Hippocampal formation (tissue), 2 donors: Measurements from ENCODE around the gene ODAD4.
A peak's percentile ranks its signal among the peaks of the same experiment; 100 is the strongest.

Experiments used
- DNase-seq, 2 donors: peaks; one replicate each; lab custom pipeline; 2025; lab: John Stamatoyannopoulos, UW

The ODAD4 gene, protein sequence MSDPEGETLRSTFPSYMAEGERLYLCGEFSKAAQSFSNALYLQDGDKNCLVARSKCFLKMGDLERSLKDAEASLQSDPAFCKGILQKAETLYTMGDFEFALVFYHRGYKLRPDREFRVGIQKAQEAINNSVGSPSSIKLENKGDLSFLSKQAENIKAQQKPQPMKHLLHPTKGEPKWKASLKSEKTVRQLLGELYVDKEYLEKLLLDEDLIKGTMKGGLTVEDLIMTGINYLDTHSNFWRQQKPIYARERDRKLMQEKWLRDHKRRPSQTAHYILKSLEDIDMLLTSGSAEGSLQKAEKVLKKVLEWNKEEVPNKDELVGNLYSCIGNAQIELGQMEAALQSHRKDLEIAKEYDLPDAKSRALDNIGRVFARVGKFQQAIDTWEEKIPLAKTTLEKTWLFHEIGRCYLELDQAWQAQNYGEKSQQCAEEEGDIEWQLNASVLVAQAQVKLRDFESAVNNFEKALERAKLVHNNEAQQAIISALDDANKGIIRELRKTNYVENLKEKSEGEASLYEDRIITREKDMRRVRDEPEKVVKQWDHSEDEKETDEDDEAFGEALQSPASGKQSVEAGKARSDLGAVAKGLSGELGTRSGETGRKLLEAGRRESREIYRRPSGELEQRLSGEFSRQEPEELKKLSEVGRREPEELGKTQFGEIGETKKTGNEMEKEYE

DNA sequence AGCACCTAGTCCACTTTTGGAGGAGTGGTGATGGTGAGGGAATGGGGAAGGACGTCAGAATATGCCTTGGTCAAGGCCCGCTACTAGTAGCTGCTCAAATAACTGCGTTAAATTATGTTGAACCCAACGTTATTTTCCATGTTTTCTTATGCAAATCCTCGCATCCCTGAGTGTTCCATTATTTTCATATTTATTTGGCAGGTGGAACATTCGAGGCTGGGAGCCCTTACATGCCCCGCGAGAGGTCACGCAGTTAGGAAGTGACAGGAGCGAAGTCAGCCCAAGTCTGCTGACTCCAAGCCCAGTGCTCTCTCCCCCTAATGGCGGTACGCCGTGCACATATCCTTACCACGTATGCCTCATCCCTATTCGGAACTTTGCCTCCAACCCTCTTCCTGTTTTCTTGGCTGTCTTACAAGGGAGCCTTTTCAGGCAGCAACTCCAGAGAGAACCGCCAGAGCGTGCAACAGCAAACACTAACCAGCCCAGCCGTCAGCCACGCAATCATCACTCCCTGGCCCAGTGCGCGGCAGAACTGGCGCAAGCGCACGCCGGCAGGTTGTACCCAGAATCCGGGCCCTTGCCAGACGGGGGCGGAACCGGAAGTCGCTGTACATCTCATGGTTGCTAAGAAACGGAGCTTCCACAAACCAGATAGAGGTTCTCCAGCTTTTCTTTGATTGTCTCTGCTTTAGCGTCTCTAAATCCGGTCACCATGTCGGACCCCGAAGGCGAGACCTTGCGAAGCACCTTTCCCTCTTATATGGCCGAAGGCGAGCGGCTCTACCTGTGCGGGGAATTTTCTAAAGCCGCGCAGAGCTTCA, at the start of gene ODAD4:
TSS of gene ODAD4 (plus strand) at position 609 of the 824 bp plus-strand sequence. CDS start at position 716, 107 bp downstream.
- peak; percentile 93 to 94 for DNase-seq

DNA sequence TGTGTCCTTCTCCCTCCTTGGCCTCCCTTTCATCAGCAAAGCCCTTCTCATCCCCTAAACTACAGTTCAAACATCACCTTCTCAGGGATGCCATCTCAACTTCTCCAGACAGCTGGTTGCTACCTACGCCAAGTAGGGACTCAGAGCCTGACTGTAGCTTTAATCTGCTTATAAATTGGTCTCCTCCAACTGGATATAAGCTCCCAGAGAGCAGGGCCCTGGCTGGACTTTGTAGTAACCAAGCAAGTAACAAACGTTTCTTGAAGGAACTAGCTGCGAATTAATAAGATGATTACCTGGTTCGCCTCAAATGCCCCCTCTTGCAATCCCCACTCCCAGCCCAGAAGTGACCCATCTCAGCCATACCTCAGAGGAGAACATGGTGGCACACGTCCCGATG, 47.7 kb upstream of the ODAD4 start:
- no peak for DNase-seq

DNA sequence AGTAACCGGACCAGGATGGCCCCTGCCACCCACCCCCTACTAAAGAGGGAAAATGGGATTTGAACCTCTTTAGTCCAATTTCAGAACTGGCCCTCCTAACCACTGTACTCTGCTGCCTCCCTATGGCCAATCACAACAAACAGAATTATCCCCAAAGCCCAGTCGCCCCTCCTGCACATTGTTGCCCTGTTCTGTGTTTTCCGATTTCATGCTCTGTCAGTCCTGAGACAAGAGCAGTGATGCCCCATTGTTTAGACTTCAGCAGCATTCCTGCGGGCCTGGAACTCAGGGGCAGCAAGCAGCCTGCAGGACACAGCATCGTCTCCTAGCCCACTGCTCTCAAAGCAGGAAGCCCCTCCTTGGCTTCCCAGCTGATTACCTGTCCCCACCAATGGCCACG, 44.7 kb upstream of the ODAD4 start:
- DNase-seq: no peak

DNA sequence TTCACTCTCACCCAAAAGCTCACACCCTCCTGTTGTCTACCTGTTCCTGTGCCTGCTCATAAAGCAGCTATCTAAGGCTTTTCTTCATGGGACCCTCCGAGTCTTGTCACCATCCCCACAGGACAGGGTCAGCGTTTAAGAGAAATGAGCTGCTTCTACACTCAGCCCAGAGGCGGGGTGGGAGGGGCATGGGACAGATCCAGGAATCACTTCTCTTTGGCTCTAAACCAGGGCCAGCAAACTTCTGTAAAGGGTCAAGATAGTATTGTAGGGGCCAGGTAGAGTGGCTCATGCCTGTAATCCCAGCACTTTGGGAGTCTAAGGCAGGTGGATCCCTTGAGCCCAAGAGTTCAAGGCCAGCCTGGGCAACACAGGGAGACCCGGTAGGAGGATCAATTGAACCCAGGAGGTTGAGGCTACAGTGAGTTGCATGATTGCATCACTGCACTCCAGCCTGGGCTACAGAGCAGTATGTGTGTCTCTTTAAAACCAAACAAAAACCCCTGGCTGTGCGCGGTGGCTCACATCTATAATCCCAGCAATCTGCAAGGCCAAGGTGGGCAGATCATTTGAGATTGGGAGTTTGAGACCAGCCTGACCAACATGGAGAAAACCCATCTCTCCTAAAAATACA, 42.0 kb upstream of the ODAD4 start:
- no peak for DNase-seq

DNA sequence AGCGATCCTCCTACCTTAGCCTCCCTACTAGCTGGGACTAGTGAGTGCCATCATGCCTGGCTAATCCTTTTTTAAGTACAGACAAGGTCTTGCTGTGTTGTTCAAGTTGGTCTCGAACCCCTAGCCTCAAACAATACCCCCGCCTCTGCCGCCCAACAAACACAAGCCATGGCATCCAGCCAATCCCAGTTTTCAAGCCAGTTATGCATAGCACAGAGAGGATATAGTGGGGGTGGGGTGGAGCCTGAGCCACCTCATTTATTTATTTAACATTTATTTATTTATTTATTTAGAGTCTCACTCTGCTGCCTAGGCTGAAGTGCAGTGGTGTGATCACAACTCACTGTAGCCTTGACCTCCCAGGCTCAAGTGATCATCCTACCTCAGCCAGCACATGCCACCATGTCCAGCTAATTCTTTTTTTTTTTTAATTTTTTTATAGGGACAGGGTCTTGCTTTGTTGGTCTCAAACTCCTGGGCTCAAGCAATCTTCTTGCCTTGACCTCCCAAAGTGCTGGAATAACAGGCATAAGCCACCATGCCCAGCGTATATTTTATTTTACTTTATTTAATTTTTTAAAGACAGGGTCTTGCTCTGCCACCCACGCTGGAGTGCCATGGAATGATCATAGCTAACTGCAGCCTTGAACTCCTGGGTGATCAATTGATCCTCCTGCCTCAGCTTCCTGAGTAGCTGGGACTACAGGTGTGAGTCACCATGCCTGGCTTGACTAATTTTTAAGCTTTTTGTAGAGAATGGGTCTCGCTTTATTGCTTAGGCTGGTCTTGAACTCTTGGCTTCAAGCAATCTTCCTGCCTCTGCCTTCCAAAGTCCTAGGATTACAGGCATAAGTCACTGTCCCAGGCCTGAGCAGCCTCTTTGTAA, 39.0 kb upstream of the ODAD4 start:
- DNase-seq: no peak

DNA sequence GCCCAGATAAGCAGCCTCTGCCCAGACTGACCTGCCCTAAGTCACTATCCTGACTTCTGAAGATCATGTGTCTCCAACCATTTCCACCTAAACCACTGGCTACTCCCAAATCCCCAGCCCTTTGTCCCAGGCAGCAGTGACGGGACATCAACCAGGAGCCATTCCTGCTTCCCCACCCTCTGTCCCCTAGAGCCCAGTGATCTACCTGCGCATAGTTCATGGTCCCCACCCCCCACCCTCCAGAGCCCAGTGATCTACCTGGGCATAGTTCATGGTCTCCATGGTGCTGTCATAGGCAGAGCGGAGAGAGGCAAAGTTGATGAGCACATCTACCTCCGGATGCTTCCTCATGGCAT, 38.4 kb upstream of the ODAD4 start:
- DNase-seq: no peak

DNA sequence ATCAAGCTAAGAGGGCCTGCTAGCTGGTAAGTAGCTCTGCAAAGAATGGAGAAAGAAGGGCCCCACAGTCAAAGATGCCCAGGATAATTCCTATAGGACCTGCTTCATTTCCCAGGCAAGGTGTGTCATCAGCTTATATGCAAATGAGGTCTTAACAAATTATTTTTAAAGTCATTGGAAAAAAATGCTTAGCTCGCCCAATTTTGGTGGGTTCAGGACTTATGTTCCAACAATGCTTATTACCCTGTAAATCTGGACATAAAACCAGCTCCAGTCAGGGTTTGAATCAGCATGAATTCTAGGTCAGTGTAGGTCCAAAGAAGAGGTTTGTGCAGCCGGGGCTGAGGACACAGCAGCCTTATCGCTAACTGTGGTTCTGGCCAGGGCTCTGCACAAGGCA, 37.0 kb upstream of the ODAD4 start:
- no peak for DNase-seq

DNA sequence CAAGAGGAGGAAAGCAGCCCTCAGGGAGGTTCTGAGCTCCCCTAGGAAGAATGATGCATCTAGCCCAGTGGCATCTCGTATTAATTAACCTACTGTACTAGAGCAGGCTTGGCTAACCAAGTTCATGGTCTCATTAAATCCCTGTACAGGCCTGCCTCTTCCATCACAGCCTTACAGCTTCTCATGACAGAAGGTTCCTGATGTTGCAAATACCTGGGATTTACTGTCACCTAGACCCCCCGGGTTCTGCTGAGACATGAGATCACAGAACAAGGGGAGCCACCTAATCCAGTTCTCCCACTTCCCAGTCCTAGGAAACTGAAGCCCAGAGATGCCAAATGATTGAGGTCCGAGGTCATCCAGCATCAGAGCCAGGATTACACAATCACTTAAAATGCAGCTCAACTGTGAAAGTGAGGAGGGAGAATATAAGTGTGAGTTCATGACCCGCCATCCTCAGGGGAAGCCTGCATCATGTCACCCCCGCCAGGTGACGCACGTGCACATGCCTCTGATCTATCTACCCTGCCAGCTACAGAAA, 35.6 kb upstream of the ODAD4 start:
- no peak for DNase-seq

DNA sequence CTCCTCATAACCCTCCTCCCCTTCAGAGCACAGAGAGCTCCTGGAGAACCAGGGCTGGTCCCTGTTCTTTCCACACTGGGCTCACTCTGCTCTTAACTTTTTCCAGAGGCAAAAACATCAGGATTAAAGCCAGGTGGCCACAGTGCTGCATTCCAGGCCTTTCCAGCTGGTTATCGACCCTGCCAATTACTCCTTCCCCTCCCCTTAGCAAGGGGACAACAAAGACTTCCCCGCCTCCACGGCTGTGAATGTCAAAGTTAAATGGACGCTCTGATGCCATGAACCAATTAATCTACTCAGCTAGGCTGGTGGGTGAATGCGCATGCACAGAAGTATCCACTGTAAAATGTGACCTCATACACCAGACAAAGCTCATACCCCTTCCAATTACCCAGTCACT, 34.8 kb upstream of the ODAD4 start:
- no peak for DNase-seq

DNA sequence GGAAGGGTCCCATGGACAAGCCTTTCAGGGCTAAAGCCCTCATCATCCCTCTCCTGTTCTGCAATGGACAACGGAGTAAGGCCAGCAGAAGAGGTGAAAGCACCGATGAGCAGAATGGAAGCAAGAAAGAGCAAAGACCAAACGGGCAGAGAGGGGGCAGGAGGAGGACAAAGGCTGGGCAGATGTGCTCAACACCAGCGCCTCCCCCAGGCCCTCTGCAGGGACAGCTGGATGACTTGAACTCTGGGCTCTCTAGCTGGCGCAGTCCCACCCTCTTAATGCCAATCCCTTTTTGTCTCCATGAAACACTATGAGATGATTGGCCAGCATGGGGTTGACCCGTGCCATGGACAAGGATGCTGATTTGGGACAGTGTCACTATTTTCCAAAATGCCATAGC, 33.7 kb upstream of the ODAD4 start:
- DNase-seq: no peak

DNA sequence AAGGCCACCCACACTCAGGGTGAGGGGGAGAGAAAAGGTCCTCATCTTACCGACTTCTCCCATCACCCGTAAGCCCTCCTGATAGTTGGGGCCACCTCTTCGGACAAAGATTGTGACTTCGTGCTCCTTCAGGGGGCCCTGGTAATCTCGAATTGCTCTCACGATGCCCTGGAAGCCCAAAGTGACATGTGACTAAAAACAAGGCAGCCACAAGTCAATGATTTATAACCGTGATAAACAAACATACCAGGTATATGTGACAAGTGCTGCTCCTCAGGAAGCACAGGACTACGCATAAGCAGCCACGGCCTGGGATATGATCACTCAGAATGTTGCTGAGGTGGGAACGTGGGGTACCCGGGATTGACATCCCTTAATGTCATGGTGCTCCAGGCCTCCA, 28.8 kb upstream of the ODAD4 start:
- DNase-seq: no peak

DNA sequence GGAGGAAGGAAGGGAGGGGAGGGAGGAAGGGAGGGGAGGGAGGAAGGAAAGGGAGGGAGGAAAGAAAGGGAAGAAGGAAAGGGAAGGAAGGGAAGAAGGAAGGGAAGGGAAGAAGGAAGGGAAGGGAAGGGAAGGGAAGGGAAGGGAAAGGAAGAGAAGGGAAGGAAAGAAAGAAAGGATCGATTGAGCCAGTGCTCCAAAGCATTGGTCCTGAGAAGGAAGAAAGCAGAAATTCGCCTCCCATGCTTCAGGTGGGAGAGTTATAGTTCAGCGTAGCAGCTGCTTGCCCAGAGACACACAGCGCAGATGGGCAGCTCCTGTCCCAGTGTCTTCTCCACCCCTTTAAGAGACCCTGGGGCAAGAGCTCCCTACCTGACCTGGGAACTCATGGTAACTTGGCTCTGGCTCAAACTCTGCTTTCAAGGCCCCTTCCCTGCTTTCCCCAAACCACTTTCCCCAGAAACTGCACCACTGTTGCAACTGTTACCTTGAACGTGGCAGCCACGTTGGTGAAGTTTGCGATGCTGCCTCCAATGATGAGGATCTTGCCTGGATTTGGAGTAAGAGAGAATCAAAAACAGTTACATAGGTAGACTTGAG, 26.1 kb upstream of the ODAD4 start:
- DNase-seq: no peak

DNA sequence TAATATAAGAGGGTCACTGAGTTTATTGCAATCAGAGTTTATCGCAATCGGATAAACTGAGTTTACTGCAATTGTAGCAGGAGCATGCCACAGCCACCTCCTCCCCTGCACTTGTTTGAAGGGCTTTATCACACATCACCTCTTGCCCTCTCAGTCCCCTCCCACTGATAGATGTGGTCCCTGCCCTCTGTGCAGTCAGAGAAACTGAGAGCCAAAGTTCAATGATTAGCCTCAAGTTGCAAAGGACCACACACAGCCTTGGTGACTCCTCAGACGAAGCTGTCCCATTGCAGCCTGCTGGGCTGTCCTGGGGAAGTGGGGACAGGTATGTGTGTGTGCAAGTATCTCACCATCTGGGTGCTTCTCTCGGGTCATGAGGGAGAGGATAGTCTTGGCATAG, 25.2 kb upstream of the ODAD4 start:
- no peak for DNase-seq

DNA sequence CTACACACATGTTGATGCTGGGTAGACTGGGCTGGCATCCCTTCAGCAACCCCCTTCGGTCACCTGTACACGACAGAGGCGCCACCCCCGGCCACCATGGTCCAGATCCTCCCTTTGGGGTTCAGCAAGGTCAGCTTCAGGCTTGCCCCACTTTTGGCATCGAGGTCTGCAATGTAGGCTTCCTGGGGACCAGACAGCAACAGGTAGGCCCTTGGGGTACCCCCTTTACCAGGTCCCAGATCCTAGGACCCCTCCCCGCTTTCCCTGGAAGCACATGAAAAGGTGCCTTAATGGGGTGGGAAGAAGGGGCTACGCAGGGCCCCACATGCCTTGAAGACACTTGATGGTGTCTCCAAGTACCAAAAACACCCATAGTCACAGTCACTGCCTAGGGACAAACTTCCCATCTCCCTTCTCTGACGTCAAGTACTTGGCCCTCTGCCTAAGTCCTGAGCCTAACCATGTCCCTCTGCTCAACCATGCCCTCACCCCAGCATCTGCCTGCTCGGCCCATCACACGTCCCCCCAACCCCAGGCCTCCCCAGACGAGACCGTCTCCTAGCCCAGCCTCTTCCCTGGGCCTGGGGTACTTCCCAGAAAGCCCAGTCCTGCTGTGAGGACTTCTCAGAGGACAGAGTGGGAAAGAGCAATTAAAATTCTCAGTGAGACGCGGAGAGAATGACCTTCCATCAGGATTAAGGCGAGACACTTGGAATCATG, 23.8 kb upstream of the ODAD4 start:
- no peak for DNase-seq

DNA sequence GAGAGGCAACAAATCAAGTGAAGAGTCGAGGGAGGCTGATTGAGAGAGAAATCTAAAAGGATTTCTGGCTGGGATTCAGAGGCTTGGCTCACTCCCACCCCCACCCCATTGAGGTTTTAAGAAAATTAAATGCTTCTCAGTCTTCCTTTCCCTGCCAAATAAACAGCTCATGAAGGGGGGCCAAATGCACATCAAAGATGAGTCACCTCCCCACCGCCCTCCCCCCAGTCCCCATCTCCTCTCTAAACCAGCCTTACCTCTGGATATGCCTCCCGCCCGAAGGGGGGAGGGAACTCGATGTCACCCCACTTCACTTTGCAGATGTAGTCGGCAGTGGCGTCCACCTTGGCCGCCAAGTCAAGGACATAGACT, 23.2 kb upstream of the ODAD4 start:
- no peak for DNase-seq

DNA sequence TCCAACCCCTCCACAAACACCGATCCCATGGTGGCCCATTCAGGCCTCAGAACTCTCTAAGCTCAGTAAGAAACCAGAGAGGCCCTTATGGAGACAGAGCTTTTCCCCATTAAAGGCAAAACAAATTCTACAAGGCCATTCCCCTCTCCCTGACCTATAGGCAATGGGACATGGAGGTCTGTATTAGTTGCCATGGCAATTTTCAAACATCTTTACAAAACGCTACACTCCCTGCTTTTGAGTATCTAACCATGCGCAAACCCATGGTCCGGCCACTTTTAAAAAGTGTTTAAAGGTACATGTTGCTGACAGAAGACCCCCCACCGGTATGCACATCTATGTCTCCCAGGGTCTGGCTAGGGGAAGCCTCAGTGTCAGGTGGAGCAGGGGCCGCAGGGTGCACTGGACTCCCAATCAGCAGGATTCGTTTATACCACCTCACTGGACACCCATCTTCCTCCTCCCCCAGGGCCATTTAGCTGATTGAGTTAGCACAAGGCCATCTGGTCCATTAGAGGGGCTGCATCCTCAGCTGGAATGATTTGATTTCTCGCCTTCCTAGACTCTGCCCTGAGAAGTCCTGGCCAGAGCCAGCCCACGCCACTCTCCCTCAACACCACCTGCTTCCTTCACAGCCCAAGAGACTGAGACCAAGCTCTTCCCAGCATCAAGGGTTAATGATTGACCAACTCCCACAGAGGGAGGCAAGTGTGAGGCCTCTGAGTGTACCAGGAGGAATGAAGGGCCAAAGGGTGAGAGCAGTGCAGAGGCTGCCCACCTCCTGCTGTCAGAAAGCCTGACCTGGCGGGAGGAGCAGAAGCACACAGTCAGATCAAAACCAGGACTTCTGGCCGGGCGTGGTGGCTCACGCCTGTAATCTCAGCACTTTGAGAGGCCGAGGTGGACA, 22.5 kb upstream of the ODAD4 start:
- DNase-seq: no peak

DNA sequence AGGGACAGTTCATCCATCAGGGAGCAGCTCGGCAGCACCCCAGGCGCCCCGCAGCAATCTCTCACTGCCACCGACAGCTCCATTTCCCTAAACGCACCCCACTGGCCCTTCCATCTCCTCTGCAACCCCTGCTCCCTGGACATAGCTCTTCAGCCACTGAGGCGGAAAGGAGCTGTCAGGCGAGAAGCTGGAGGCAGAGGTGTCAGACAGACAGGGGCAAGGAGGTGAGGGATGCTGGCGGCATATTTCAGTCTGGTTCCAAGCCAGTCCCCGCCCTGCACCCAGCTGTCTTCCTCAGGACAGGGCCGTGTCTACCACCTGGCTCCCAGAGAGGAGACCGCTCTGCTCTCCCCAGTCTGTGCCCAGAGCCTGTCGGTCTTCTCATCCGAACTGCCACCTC, 21.3 kb upstream of the ODAD4 start:
- no peak for DNase-seq

DNA sequence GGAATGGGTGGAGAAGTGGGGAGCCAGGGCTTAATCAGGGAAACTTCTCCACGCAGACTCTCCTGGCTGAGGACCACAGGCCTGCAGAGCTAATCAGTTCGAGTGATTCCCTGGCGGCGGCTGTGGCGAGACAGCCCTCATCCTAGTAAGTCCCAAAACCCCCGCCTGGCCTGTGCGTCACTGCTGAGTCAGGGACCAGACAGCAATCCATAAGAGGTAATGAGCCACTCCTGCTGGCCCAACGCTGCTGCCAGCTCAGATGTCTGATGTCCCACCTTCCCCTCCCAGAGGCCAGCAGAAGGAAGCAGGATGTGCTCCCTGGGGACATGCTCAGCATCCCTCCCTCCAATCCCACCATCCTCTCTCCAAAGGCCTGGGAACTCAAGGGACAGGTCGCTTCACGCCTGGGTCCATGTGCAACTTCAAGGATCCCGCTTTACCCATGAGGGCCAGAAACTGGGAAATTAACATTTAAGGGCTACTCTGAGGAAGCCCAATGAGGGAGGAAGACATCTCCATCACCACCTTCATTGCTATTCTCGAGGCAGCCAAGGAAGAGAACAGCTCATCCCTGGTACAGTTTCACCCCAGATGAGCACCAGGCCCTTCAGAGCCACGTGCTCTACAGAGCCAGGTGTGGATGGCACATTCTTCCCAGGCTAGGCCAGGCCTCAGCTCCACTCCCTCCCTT, 19.6 kb upstream of the ODAD4 start:
- DNase-seq: no peak
